KG1 (cell line): ENCODE results near the gene FOXD1.
"Not testable (repeated sequence)": the region's sequence is repeated elsewhere in the genome, so short reads cannot be mapped to it uniquely, and the experiment has no call there.

Source experiments
- DNase-seq: peaks from one replicate; lab custom pipeline; 2025; lab: John Stamatoyannopoulos, UW

The FOXD1 gene

GRCh38 chr5:73464016-73464745, 15.6 kb upstream of the FOXD1 start:
- no peak for DNase-seq

- no peak for DNase-seq
Measured at GRCh38 chr5:73460133-73460532, 11.6 kb upstream of the FOXD1 start.

GRCh38 chr5:73459366-73459765, 10.8 kb upstream of the FOXD1 start:
- DNase-seq = no peak

GRCh38 chr5:73456462-73456861, 7.9 kb upstream of the FOXD1 start:
- not testable (repeated sequence) for DNase-seq

DNA sequence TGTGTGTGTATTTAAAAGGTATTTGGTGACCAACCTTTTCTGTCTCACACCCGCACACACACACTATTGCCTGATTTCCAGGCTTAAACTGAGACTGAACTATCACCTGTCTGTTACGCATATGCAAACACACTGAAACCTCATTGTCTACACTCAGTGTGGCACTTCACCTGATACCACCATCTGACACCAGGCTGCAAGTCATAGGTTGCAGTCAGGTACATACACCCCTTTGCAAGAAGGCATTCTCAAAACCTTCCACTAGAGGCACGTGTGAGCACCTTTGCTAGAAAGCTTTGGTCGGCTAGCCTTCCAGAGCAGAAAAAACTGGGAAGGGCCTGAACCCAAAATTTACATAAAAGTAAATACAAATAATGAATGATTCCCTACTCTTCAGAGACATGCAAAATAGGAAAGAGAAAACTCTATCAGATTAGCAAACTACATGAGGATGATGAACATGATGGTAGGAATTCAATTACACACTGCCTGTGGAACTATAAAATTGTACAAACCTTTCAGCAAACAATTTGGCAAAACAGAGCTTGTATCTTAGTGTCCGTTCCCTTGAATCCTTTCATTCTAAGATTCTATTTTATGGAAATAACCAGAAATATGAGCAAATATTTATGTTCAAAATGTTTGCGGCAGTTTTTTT, 5.9 kb upstream of the FOXD1 start:
- DNase-seq = no peak

DNA sequence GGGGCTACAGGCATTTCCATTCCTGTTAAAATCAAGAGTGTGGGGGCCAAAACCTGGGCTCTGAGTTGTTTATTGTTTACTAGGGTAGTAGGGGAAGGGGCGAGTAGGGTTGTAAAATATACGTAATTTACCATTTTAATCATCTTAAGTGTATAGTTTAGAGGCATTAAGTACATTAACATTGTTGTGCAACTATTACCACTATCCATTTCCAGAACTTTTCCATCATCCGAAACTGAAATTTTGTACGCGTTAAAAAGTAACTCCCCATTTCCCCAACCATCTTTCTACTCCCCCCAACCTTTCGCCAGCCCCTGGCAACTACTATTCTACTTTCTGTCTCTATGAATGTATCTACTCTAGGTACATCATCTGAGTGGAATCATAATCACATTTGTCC, 3.6 kb upstream of the FOXD1 start:
- no peak for DNase-seq

DNA sequence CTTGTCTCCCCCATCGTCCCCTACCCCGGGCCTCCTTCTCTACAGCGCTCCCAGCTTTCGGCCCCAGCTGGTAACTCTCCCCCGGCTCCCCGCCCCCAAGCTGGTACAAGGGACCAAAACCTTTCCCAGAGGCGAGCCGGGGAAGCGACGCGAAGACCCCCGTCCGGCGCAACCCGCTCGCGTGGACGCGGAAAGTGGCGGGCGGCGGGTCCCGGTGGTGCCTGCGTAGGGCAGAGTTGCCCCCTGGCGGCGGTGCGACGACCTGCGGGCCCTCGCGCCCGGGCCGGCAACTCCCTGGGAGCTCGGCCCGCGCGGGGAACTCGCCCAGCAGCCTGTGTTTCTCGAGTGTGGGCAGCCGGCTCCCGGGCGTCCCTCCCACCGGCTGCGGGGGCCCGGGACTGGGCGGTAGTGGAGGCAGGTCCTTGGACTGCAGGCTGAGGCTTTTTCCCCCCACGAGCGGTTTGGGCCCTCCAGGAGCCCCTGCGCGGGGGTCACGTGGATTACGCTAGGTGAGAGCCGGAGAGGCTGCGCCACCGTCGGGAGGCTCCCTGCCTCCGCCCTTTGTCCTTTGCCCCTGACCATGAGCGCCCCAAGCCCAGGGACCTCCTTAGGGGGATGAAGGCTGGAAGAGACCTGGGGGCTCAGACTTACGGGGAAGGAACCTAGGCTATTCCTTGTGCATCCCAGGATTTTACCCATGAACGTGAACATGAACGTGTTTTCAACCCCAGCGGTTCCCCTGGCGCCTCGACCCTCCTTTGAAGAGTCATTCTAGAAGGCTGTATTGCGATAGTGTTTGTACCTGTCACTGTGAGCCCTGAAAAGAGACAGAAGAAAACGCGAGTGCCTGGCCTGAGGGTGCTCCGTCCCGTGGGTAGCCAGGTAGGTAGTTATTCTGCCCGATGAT, 2.9 kb upstream of the FOXD1 start:
- no peak for DNase-seq

DNA sequence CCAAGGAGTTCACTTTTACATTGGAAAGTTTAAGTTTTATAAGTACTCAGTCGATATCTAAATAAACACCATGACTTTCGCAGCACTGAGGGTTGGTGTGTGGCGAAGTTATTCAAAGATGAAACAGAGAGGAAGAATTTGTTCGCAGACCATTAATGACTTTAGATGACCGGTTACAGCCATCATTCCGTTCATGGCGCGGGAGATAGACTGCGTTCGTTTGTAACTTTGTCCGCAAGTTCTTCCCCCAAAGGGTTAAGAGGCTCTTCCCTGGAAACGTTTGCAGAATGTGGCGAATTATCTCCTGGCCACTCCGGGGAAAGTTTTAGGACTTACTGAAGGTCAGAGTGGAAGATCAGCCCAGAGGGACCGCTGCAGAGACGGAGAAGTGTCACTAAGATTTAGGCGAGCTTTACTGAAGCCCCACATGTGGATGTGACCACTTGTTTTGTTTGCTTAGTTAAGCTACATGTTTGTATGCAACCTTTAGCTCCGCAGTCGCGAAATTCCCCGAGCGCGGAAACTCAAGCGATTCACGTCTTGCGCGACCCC, 2.2 kb upstream of the FOXD1 start:
- DNase-seq = no peak

GRCh38 chr5:73450137-73450536, 1.6 kb upstream of the FOXD1 start:
- DNase-seq = no peak

GRCh38 chr5:73447530-73448462, 781 bp downstream of the FOXD1 start:
- no peak for DNase-seq

GRCh38 chr5:73446631-73447529, 1.7 kb downstream of the FOXD1 start:
- DNase-seq = no peak

DNA sequence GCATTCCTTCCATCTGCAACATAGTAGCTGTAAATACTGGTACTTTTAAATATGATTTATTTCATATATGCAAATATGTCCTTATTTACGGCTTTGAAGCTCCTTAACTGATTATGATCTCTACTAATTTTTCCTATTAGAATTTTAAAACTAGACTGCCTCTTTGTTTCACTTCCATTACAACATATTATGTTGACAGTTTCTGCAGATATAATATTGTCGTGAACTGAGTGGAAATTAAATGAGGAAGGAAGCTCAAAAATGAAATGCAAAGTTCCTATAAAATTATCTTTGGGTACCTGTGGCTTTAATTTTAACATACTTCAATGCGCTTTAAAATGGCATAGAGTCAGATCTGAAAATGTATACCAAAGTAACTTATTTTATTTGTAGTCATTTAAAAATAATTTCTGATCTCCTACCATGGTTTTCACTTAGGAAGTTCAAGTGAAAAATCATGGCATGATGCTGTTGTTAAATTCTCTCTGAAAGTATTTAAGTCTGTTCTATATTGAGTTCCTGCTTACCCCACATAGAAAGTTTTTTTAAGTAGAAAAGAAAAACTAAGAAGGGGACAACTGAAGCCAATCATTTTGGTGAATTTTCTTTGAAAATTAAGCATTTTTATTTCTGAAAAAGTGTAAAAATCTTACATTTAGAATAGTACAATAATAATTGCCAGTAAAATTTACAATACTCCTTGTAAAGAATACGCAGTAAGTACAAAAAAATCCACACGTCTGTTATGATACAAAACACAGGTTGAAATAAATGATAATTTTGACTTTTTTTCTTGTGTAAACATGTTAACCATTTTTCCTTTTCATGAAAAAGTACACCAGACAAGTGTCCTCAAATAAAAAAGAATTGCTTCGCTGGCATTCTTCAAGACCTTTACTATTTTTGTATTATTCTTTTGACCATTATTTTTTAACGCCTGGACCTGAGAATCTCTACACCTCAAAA, 2.6 kb downstream of the FOXD1 start:
- peak; percentile 43 for DNase-seq

DNA sequence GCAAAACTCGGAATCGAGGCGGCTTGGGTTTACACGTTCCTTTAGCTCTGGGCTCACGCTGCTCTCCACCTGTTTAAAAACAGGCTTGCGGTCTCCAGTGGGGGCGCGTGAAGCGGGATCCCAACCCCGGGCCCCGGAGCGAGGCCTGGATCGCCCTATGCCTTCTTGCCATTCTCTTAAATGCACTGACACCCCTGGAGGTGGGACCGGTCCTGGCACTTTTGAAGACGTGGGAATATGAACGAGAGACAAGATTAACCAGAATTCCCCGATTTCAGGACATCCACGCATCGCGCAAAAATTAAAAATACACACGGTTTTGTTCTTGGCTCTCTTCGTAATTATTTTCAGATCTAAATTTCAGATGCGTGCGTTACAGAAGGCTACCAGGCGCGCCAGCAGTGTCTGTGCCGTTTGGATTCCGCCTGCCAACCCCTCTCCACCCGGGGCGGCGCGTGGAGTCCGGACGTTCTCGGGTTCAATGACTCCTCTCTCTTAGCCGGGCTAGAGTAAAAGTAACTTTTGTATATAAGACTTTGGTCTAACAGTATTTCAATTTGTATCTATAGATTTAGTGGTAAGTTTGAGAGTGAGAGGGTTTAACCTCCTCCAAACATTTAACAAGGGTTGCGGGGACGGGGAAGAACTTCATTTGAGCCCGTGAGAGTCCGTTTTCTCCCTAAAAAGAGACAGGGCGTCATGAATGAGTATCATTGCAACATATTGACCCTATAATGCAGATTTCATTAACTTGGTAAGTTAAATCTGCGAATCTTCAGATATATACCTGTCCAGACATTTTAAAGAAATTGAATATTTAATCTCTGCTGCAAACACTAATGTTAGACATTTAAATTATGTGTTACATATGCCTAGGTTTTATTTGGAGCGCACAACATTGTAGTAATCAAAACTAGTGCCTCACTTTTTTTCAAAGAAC, 3.8 kb downstream of the FOXD1 start:
- no peak for DNase-seq

GRCh38 chr5:73443829-73444498, 4.6 kb downstream of the FOXD1 start:
- DNase-seq = no peak

DNA sequence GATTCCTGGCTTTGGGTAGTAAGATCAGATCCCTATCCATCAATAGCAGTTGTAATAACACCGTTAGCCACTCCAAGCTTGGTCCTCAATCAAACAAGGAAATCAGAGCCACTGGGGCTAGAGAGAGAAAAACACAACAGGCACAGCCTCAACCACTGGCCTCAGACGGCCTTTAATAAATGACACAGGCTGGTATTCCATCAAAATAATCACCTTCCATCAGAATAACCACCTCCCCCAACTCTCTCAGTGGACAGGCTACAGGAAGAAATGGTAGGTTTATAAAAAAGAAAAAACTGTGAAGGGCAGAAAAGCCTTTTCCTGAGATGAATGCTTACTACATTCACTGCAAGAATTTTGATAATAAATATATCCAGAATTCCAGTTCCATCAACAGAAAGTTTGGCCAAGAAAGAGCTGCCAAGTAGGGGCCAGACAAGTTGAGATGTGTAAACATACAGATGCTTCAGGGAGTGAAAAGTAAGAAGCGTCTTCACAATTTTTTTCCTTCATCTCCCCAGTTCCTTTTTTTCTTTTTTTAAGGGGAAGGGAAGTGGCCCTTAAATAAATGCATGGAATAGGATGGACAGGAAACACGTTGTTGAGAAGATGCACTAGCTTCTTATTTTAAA, 5.5 kb downstream of the FOXD1 start:
- no peak for DNase-seq

- DNase-seq = no peak
Measured at GRCh38 chr5:73442231-73442811, 6.3 kb downstream of the FOXD1 start.

DNA sequence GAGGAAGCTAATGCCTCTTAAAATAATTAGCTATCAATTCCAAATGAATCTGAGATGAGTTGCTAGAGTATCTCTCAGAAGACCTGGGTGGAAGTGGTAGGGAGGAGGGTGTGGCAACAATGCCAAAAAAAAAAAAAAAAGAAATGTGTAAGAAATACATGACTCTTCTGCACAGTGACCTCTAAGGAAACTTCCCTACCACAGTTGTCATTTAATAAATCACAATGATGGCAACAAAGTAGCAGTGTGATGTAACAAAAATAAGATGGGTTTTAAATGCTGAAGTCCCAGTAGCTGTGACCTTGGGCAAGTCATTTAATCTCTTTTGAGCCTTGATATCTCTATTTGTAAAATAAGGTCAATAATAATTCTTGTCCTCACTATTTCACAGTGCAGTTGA, 7.2 kb downstream of the FOXD1 start:
- DNase-seq = no peak
